GM23248 (cell line): ENCODE results near the gene ABLIM3. TPM values are rescaled to one million over a fixed set of nuclear protein-coding genes. Genes with fewer than 3 reads are reported as not detected.

ENCODE experiments used
- DNase-seq: peaks from one replicate; pipeline ENCODE4 v3.0.0-alpha.2; 2015
- H2AFZ ChIP-seq: fragments of 200-600 bp; sonication (generic); 2 replicates; pipeline ENCODE4 v1.6.1; 2016; ENCODE audit warnings: antibody characterized with exemption
- H3F3A ChIP-seq: fragments of 200-600 bp; sonication (generic); 2 replicates; pipeline ENCODE4 v1.6.1; 2016; ENCODE audit warnings: mild to moderate bottlenecking, antibody characterized with exemption, mixed run types; ENCODE audit not compliant: insufficient read depth
- H3K27ac ChIP-seq: fragments of 200-600 bp; sonication (generic); 2 replicates; pipeline ENCODE4 v1.5.1; 2016; ENCODE audit warnings: mild to moderate bottlenecking
- H3K27me3 ChIP-seq: fragments of 200-600 bp; sonication (generic); replicated peaks from 2 replicates; pipeline ENCODE4 v1.6.1; 2016; ENCODE audit warnings: mild to moderate bottlenecking; ENCODE audit not compliant: insufficient read depth
- H3K36me3 ChIP-seq: fragments of 200-600 bp; sonication (generic); 2 replicates; pipeline ENCODE4 v1.6.1; 2016; ENCODE audit warnings: low read depth, mild to moderate bottlenecking
- H3K4me1 ChIP-seq: fragments of 200-600 bp; sonication (generic); 2 replicates; pipeline ENCODE4 v1.6.1; 2016; ENCODE audit warnings: mild to moderate bottlenecking; ENCODE audit not compliant: insufficient read depth
- H3K4me2 ChIP-seq: fragments of 200-600 bp; sonication (generic); one replicate; pipeline ENCODE4 v1.6.1; 2016; ENCODE audit warnings: mild to moderate bottlenecking; ENCODE audit not compliant: unreplicated experiment
- H3K4me3 ChIP-seq: fragments of 200-600 bp; sonication (generic); 2 replicates; pipeline ENCODE4 v1.5.1; 2016; ENCODE audit warnings: mild to moderate bottlenecking
- H3K79me2 ChIP-seq: fragments of 200-600 bp; sonication (generic); 2 replicates; pipeline ENCODE4 v1.6.1; 2016; ENCODE audit warnings: mild to moderate bottlenecking; ENCODE audit not compliant: insufficient read depth
- H3K9ac ChIP-seq: fragments of 200-600 bp; sonication (generic); 2 replicates; pipeline ENCODE4 v1.6.1; 2016; ENCODE audit warnings: mild to moderate bottlenecking
- H3K9me2 ChIP-seq: fragments of 200-600 bp; sonication (generic); 2 replicates; pipeline ENCODE4 v1.6.1; 2016; ENCODE audit warnings: mixed run types, mild to moderate bottlenecking, moderate library complexity; ENCODE audit not compliant: insufficient read depth
- H3K9me3 ChIP-seq: fragments of 200-600 bp; sonication (generic); one replicate; pipeline ENCODE4 v1.6.1; 2017; ENCODE audit warnings: low read depth
- H4K20me1 ChIP-seq: fragments of 200-600 bp; sonication (generic); 2 replicates; pipeline ENCODE4 v1.6.0; 2016; ENCODE audit not compliant: insufficient read depth
- EZH2 ChIP-seq: fragments of 200-600 bp; sonication (generic); IDR thresholded peaks from 2 replicates; pipeline ENCODE4 v1.6.1; 2018; ENCODE audit warnings: antibody characterized with exemption, mild to moderate bottlenecking; ENCODE audit not compliant: insufficient read depth, poor library complexity, severe bottlenecking
- EZH2phosphoT487 ChIP-seq: fragments of 200-600 bp; sonication (generic); IDR thresholded peaks from 2 replicates; pipeline ENCODE4 v1.6.1; 2018; ENCODE audit warnings: antibody characterized with exemption, moderate library complexity, mild to moderate bottlenecking, low read depth; ENCODE audit not compliant: insufficient read depth
- WGBS, 2 experiments: methylation state at CpG; one replicate each; pipeline ENCODE4 v1.1.6; 2015 to 2017; ENCODE audit warnings: low lambda C conversion rate in 2 of 2, low coverage in 1 of 2; ENCODE audit errors: missing lambda C conversion rate in 2 of 2; 5-methylcytosine and 5-hydroxymethylcytosine counted together
- in situ Hi-C: fragments of 300-500 bp; cut with MboI; formaldehyde crosslinking; loops from 2 replicates; pipeline ENCODE4 v1.15.0; 2020
- polyA plus RNA-seq: library from polyadenylated mRNA; unstranded; fragments of >200 nt; fragmentation: Nextera tagmentation; extraction: Ambion mirVana; gene quantifications from 2 replicates; pipeline ENCODE4 v1.2.1, GENCODE V29; 2016
- total RNA-seq: library from RNA; depleted of rRNA; stranded (reverse); fragments of >200 nt; shearing (Covaris generic); gene quantifications from 2 replicates; pipeline ENCODE4 v1.2.3, GENCODE V29; 2014

The ABLIM3 gene
- total and polyA plus RNA-seq, 2 experiments from 2014 or later, result 7.9 to 11.4 TPM

DNA sequence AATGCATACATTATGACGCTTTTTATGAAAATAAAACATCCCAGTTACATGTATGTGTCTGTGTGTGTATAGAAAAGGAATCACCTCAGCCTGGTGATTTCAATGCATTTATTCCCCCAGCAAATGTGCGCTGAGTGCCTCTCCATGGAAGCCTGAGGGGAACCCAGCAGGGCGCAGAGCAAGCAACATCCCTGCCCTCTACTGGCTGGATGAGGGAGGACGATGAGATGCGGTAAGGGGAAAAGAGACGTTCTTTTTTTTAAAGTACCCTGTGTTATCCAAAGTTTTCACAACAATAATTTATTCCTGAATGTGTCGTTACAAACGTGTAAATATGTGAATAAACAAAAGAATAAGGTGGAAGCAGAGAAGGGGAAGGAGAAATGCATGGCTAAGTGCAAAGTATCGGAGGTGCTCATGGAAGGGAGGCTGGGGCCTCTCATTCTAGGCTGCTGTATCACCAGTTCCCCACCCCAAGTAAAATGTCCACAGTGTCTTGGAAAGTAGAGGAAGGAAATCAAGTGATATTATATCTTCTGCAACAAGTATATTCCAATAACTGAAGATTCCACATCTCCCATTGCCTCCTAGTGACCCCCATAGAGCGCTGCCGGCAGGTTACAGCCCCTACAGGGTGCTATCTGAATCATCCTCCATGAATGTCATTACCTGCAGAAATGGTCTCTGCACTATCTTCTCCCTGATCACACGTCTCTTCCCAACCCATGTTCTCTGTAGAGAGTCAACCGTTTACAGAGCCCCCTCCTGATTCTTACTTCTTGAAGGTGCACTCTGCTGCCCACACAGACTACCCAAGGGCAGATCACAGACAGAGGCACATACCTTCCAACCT lies 13.0 kb upstream of the ABLIM3 start:
- Histone ChIP-seq H3F3A (peaks cover 3% of the 10 kb centered on the region), H3K9ac (no peak overlapping the region), H3K4me3 (no peak overlapping the region), H3K79me2 (no peaks in the 10 kb centered on the region), H3K9me2 (no peaks in the 10 kb centered on the region), H3K9me3 (no peaks in the 10 kb centered on the region), H2AFZ (no peak overlapping the region), H3K4me2 (no peak overlapping the region), H3K4me1 (peaks cover 17% of the 10 kb centered on the region), H3K36me3 (no peaks in the 10 kb centered on the region), H3K27ac (no peak overlapping the region), H4K20me1 (no peaks in the 10 kb centered on the region), H3K27me3 (no peaks in the 10 kb centered on the region)
- TF ChIP-seq EZH2 (no peak), EZH2phosphoT487 (no peak)
- 48 to 50% methylated on average over 13 of the region's 13 CpGs for WGBS, 2 experiments
- peak; percentile 60 for DNase-seq
- in situ Hi-C loops, result loop anchor here (5.0 kb wide), 1 partner anchor 99 kb away; no protein-coding TSS in a partner anchor

DNA sequence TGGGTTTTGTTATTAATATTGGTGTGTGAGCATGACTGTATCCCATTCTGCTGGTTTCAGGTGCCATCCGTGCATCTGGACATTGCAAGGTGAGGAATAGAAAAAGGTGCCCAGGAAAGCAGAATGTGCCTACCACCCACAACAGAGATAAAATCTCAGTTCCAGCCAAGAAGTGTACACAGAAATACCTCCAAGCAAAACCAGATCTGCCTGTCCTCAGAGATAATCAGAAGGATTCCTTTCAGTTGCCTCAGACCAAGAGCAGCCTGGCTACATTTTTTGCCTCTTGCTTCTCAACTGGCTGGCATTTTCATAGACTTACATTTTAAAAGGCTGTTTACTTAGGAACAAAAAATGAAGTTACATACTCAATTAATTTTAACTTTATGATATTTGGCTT lies 12.1 kb upstream of the ABLIM3 start:
- Histone ChIP-seq H3F3A (peaks cover 8% of the 10 kb centered on the region), H3K27ac (no peak overlapping the region), H3K4me2 (no peak overlapping the region), H3K9me2 (no peaks in the 10 kb centered on the region), H2AFZ (no peak overlapping the region), H3K36me3 (no peaks in the 10 kb centered on the region), H3K9ac (no peak overlapping the region), H3K27me3 (no peaks in the 10 kb centered on the region), H3K9me3 (no peaks in the 10 kb centered on the region), H3K4me3 (no peak overlapping the region), H3K79me2 (no peaks in the 10 kb centered on the region), H3K4me1 (peaks cover 22% of the 10 kb centered on the region), H4K20me1 (no peaks in the 10 kb centered on the region)
- DNase-seq, result peak; percentile 58
- in situ Hi-C loops, result loop anchor here (5.0 kb wide), 1 partner anchor 98 kb away; no protein-coding TSS in a partner anchor
- no peak for TF ChIP-seq EZH2
- no peak for TF ChIP-seq EZH2phosphoT487
- 59 to 76% methylated on average over 1 of the region's 1 CpG for WGBS, 2 experiments

DNA sequence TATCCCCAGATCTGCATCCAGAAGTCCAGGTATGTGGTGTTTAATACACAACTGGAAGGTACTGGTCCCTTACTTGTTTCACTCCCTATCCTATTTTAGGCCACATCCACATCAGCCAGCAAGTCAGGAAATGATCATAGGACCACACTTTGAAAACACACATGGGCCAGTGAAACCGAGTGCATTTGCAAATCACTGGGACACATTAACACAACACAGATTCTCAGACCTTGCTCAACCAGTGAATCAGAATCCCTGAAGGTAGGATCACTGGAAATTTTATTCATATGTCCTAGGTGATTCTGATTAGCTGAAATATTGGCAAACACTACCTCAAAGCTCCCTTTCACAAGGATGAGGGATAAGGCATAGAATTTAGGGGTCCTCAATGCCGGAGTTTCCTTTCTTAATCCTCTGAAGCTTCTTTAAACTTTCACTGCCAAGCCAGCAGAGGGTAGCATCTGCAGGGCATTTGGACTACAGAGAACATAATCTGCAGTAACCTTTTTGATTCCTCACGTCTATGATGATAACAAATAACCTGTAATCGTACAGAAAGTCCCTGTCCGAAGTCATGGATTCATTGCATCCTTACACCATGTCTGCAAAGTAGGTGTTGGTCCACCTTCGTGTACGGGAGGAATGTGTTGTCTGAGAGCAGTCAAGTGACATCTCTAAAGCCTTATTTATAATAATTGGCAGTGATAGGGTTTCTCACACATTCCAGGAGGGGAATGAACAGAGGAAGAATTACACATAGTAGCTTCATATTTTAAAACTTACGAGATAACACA lies 11.0 kb upstream of the ABLIM3 start:
- Histone ChIP-seq H2AFZ (no peak overlapping the region), H3K4me2 (no peak overlapping the region), H3K79me2 (no peaks in the 10 kb centered on the region), H3K9me3 (no peaks in the 10 kb centered on the region), H4K20me1 (no peaks in the 10 kb centered on the region), H3K36me3 (no peaks in the 10 kb centered on the region), H3K4me3 (no peak overlapping the region), H3K27ac (no peak overlapping the region), H3K4me1 (peaks cover 32% of the 10 kb centered on the region), H3K9me2 (no peaks in the 10 kb centered on the region), H3K9ac (no peak overlapping the region), H3F3A (peaks cover 17% of the 10 kb centered on the region), H3K27me3 (no peaks in the 10 kb centered on the region)
- 42 to 45% methylated on average over 8 of the region's 8 CpGs for WGBS, 2 experiments
- DNase-seq, result peak; percentile 44
- in situ Hi-C loops, result no loop called here
- TF ChIP-seq EZH2 (no peak), EZH2phosphoT487 (no peak)

DNA sequence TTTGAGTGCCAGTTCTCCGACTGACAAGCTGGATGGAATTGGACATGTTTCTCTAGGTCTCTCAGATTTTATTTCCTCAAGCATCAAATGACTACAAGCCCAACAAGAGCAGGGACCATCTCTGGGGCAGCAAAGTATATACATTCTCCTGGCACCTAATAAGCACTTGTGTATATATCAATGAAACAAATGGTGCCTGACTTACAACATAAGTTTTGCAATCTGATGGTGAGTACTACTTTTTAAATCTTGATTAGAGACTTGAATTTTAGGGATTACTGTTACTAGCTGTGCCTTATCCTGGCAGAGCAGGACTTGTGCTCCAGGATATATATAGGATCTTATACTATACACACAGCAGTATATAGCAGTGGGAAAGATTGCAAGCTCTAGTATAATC lies 8.8 kb upstream of the ABLIM3 start:
- no peaks in the 10 kb centered on the region for H3K36me3 ChIP-seq
- no peak overlapping the region for H3K27ac ChIP-seq
- peaks cover 30% of the 10 kb centered on the region for H3F3A ChIP-seq
- H2AFZ ChIP-seq, result no peak overlapping the region
- no peaks in the 10 kb centered on the region for H3K9me2 ChIP-seq
- DNase-seq, result no peak
- H3K9ac ChIP-seq, result no peak overlapping the region
- TF ChIP-seq EZH2, result no peak
- no peak for TF ChIP-seq EZH2phosphoT487
- peaks cover 43% of the 10 kb centered on the region for H3K4me1 ChIP-seq
- H3K79me2 ChIP-seq, result no peaks in the 10 kb centered on the region
- in situ Hi-C loops, result no loop called here
- no peaks in the 10 kb centered on the region for H3K9me3 ChIP-seq
- H3K4me3 ChIP-seq, result no peak overlapping the region
- no peaks in the 10 kb centered on the region for H3K27me3 ChIP-seq
- no peaks in the 10 kb centered on the region for H4K20me1 ChIP-seq
- 77 to 100% methylated on average over 1 of the region's 1 CpG for WGBS, 2 experiments
- no peak overlapping the region for H3K4me2 ChIP-seq
